ENCODE results near the gene RSRC2. TPM values are rescaled to one million over a fixed set of nuclear protein-coding genes. Genes with fewer than 3 reads are reported as not detected.

The RSRC2 gene
- polyA plus RNA-seq, 3 donors, result 7.6 to 63.5 (median 15.8) TPM

DNA sequence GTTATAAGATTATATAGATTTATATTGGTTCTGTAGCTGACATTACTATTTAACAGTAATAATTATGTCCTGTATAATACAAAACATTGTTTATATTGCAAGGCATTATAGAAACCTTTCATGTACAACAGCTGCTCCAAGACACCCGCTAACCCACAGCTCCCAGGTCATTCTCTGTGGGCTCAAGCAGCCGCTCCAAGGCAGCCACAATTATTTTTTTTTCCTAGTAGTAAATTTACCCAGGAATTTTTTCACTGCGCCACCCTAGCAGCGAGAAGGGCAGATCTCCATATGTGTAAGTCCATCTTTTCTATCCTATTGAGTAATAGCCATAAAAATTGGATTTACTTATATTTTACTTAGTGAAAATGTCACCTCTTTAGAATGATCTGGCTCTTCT, 36.6 kb upstream of the RSRC2 start:
- H3K9me3 Mint-ChIP-seq, result no peaks in the 10 kb centered on the region

DNA sequence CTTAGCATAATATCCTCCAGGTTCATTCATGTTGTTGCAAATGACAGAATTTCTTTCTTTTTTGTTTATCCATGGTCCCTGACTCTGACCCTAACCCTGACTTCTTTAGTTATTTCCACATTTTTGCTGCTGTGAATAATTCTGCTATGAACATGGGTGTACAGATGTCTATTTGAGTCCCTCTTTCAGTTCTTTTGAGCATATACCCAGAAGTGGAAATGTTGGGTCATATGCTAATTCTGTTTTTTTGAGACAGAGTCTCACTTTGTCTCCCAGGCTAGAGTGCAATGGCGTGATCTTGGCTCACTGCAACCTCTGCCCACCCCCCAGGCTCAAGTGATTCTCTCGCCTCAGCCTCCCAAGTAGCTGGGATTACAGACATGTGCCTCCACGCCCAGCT, 33.4 kb upstream of the RSRC2 start:
- Histone ChIP-seq H4K20me1 (ENCODE audit: insufficient read depth, low read length) (no peaks in the 10 kb centered on the region), H3K36me3 (replicated peaks in 1 of 2; ENCODE audit: control insufficient read depth in 1 of 2, insufficient read depth in 2 of 2, low read length in 2 of 2) (peaks cover 21 to 64% of the 10 kb centered on the region in 2 donors), H2AFZ (ENCODE audit: insufficient read depth, low read depth, low read length, poor library complexity, severe bottlenecking) (no peak overlapping the region), H3K79me2 (ENCODE audit: insufficient read depth, low read length) (no peaks in the 10 kb centered on the region), H3K27ac (ENCODE audit: low read depth in 1 of 2, low read length in 2 of 2) (peak overlapping the region in 1 of 2 donors; percentile 26), H3K4me2 (replicated peaks; ENCODE audit: extremely low read depth, low read length, poor library complexity, severe bottlenecking) (no peak overlapping the region), H3K9me3 (replicated peaks in 1 of 2; ENCODE audit: control insufficient read depth in 1 of 2, insufficient read depth in 1 of 2, low read length in 2 of 2) (no peaks in the 10 kb centered on the region), H3K4me3 (replicated peaks in 1 of 3; ENCODE audit: low read depth in 2 of 3, low read length in 3 of 3) (no peak overlapping the region), H3K27me3 (ENCODE audit: control insufficient read depth in 2 of 2, insufficient read depth in 2 of 2, low read length in 2 of 2) (no peaks in the 10 kb centered on the region), H3K4me1 (ENCODE audit: control insufficient read depth in 1 of 2, insufficient read depth in 2 of 2, low read length in 2 of 2) (no peaks in the 10 kb centered on the region), H3K9ac (ENCODE audit: insufficient read depth, low read length, poor library complexity, severe bottlenecking) (no peak overlapping the region)
- intact Hi-C loops (cut with micrococcal nuclease), result no loop called here
- Mint-ChIP-seq H3K27ac (peak overlapping the region in 3 of 7 donors; percentile 21 to 41 (median 25)), H3K4me3 (no peak overlapping the region), H3K9me3 (no peaks in the 10 kb centered on the region), H3K27me3 (ENCODE audit: low read depth in 3 of 3) (no peaks in the 10 kb centered on the region), H3K4me1 (peaks cover 3% of the 10 kb centered on the region), H3K36me3 (peaks cover 32 to 68% of the 10 kb centered on the region in 2 donors)
- TF ChIP-seq, protein P1, sequence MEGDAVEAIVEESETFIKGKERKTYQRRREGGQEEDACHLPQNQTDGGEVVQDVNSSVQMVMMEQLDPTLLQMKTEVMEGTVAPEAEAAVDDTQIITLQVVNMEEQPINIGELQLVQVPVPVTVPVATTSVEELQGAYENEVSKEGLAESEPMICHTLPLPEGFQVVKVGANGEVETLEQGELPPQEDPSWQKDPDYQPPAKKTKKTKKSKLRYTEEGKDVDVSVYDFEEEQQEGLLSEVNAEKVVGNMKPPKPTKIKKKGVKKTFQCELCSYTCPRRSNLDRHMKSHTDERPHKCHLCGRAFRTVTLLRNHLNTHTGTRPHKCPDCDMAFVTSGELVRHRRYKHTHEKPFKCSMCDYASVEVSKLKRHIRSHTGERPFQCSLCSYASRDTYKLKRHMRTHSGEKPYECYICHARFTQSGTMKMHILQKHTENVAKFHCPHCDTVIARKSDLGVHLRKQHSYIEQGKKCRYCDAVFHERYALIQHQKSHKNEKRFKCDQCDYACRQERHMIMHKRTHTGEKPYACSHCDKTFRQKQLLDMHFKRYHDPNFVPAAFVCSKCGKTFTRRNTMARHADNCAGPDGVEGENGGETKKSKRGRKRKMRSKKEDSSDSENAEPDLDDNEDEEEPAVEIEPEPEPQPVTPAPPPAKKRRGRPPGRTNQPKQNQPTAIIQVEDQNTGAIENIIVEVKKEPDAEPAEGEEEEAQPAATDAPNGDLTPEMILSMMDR (IDR thresholded peaks at IDR 0.05), result no peak
- WGBS (ENCODE audit: insufficient coverage), result no CpG with 5 or more reads among the region's 3 CpGs
- no peak for DNase-seq

More for the DNA sequence above, 36.6 kb upstream of the RSRC2 start:
- H4K20me1 ChIP-seq (ENCODE audit: insufficient read depth, low read length), result no peaks in the 10 kb centered on the region
- no peak overlapping the region for H3K27ac Mint-ChIP-seq
- H3K27me3 Mint-ChIP-seq (ENCODE audit: low read depth in 3 of 3), result no peaks in the 10 kb centered on the region
- peaks cover 18 to 59% of the 10 kb centered on the region in 2 donors for H3K36me3 Mint-ChIP-seq
- no peak overlapping the region for H3K27ac ChIP-seq (ENCODE audit: low read depth in 1 of 2, low read length in 2 of 2)
- H3K27me3 ChIP-seq (ENCODE audit: control insufficient read depth in 2 of 2, insufficient read depth in 2 of 2, low read length in 2 of 2), result no peaks in the 10 kb centered on the region
- intact Hi-C loops (cut with micrococcal nuclease), result no loop called here
- H3K9me3 ChIP-seq (replicated peaks in 1 of 2; ENCODE audit: control insufficient read depth in 1 of 2, insufficient read depth in 1 of 2, low read length in 2 of 2), result no peaks in the 10 kb centered on the region
- peaks cover 14 to 57% of the 10 kb centered on the region in 2 donors for H3K36me3 ChIP-seq (replicated peaks in 1 of 2; ENCODE audit: control insufficient read depth in 1 of 2, insufficient read depth in 2 of 2, low read length in 2 of 2)
- H2AFZ ChIP-seq (ENCODE audit: insufficient read depth, low read depth, low read length, poor library complexity, severe bottlenecking), result no peak overlapping the region
- H3K4me2 ChIP-seq (replicated peaks; ENCODE audit: extremely low read depth, low read length, poor library complexity, severe bottlenecking), result no peak overlapping the region
- no peak overlapping the region for H3K9ac ChIP-seq (ENCODE audit: insufficient read depth, low read length, poor library complexity, severe bottlenecking)
- WGBS (ENCODE audit: insufficient coverage), result no CpG with 5 or more reads among the region's 4 CpGs
- TF ChIP-seq, protein P1 (IDR thresholded peaks at IDR 0.05), result no peak
- H3K4me1 Mint-ChIP-seq, result peaks cover 3% of the 10 kb centered on the region
- no peak for DNase-seq
- no peaks in the 10 kb centered on the region for H3K4me1 ChIP-seq (ENCODE audit: control insufficient read depth in 1 of 2, insufficient read depth in 2 of 2, low read length in 2 of 2)
- no peaks in the 10 kb centered on the region for H3K79me2 ChIP-seq (ENCODE audit: insufficient read depth, low read length)
- H3K4me3 Mint-ChIP-seq, result no peak overlapping the region
- no peak overlapping the region for H3K4me3 ChIP-seq (replicated peaks in 1 of 3; ENCODE audit: low read depth in 2 of 3, low read length in 3 of 3)

All from CD14-positive monocyte (primary cell).